PFSK-1 (cell line): ENCODE results near the gene SETX.

ENCODE experiments used
- FOXP2 ChIP-seq: optimal IDR thresholded peaks from 2 replicates; pipeline ENCODE3; 2011; ENCODE audit warnings: borderline replicate concordance, control low read depth, inconsistent platforms; ENCODE audit not compliant: insufficient read depth; ENCODE audit errors: extremely low read length, extremely low read depth
- POLR2AphosphoS5 ChIP-seq: IDR thresholded peaks from 2 replicates; pipeline ENCODE4 v1.6.1; 2012; ENCODE audit warnings: low read depth, mild to moderate bottlenecking, control low read depth, low read length, moderate library complexity
- SIN3A ChIP-seq: IDR thresholded peaks from 2 replicates; pipeline ENCODE4 v1.6.1; 2012; ENCODE audit warnings: mild to moderate bottlenecking, low read length, moderate library complexity, borderline replicate concordance; ENCODE audit not compliant: insufficient read depth
- TAF1 ChIP-seq: IDR thresholded peaks from 2 replicates; pipeline ENCODE4 v1.6.1; 2012; ENCODE audit warnings: low read length, control low read depth, borderline replicate concordance; ENCODE audit not compliant: insufficient read depth
- TF ChIP-seq, protein P1 (sequence below), 2 experiments: IDR thresholded peaks; 2 replicates each; pipeline versions ENCODE4 v1.6.1 to v1.8.0; 2011 to 2012; ENCODE audit warnings: low read depth in 2 of 2, low read length in 2 of 2, control low read depth in 1 of 2, inconsistent platforms in 1 of 2, mild to moderate bottlenecking in 1 of 2, moderate library complexity in 1 of 2; ENCODE audit not compliant: insufficient read depth in 1 of 2

SETX gene

DNA sequence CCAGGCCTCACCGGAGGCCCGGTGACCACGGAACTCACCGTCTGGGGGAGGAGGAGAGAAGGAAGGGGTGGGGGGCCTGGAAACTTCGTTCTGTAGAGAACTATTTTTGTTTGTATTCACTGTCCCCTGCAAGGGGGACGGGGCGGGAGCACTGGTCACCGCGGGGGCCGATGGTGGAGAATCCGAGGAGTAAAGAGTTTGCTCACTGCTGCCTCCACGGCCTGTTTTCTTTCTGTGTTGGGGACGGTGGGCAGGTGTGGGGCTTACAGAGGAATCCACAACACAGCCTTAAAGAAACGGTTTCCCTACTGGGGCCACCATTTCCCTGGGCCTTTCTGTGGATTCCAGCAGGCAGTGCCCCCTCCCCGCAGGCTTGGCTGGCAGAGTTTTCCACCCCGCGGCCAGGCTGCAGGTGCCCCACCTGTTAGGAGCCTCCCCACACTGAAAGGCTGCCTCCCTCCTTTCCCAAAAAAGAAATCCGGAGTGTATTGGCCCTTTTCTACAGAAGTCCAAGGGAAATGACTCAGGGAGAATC, 112.1 kb downstream of the SETX start:
- TF ChIP-seq TAF1 (no peak), FOXP2 (no peak), POLR2AphosphoS5 (no peak)
- TF ChIP-seq, protein P1, sequence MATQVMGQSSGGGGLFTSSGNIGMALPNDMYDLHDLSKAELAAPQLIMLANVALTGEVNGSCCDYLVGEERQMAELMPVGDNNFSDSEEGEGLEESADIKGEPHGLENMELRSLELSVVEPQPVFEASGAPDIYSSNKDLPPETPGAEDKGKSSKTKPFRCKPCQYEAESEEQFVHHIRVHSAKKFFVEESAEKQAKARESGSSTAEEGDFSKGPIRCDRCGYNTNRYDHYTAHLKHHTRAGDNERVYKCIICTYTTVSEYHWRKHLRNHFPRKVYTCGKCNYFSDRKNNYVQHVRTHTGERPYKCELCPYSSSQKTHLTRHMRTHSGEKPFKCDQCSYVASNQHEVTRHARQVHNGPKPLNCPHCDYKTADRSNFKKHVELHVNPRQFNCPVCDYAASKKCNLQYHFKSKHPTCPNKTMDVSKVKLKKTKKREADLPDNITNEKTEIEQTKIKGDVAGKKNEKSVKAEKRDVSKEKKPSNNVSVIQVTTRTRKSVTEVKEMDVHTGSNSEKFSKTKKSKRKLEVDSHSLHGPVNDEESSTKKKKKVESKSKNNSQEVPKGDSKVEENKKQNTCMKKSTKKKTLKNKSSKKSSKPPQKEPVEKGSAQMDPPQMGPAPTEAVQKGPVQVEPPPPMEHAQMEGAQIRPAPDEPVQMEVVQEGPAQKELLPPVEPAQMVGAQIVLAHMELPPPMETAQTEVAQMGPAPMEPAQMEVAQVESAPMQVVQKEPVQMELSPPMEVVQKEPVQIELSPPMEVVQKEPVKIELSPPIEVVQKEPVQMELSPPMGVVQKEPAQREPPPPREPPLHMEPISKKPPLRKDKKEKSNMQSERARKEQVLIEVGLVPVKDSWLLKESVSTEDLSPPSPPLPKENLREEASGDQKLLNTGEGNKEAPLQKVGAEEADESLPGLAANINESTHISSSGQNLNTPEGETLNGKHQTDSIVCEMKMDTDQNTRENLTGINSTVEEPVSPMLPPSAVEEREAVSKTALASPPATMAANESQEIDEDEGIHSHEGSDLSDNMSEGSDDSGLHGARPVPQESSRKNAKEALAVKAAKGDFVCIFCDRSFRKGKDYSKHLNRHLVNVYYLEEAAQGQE (IDR thresholded peaks at IDR 0.05; ENCODE audit: insufficient read depth in 1 of 2, low read depth in 2 of 2, low read length in 2 of 2): no peak

DNA sequence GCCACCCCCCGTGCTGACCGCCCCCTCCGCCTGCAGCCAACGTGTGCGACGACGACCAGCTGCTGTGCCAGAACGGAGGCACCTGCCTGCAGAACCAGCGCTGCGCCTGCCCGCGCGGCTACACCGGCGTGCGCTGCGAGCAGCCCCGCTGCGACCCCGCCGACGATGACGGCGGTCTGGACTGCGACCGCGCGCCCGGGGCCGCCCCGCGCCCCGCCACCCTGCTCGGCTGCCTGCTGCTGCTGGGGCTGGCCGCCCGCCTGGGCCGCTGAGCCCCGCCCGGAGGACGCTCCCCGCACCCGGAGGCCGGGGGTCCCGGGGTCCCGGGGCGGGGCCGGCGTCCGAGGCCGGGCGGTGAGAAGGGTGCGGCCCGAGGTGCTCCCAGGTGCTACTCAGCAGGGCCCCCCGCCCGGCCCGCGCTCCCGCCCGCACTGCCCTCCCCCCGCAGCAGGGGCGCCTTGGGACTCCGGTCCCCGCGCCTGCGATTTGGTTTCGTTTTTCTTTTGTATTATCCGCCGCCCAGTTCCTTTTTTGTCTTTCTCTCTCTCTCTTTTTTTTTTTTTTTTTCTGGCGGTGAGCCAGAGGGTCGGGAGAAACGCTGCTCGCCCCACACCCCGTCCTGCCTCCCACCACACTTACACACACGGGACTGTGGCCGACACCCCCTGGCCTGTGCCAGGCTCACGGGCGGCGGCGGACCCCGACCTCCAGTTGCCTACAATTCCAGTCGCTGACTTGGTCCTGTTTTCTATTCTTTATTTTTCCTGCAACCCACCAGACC, 112.8 kb downstream of the SETX start:
- TF ChIP-seq FOXP2 (no peak), POLR2AphosphoS5 (no peak), SIN3A (no peak), TAF1 (no peak)
- TF ChIP-seq, protein P1 (IDR thresholded peaks at IDR 0.05; ENCODE audit: insufficient read depth in 1 of 2, low read depth in 2 of 2, low read length in 2 of 2): no peak

DNA sequence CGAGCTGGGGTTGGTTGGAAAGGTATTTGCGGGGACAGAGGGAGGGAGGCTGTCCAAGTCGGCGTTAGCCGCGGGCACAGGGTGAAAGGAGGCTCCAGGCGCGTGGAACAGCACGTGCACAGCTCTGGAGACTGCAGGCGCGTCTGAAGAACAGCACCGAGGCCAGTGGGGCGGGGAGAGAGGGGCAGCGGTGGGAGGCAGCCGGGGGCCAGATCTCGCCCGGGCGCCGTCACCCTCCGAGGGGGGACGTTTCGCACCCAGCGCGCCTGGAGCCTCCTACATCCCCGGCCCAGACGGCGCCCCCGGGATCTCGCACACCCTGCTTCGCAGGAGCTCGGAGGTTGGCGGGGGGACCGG, 113.3 kb downstream of the SETX start:
- TF ChIP-seq, protein P1 (IDR thresholded peaks at IDR 0.05; ENCODE audit: insufficient read depth in 1 of 2, low read depth in 2 of 2, low read length in 2 of 2): no peak
- TF ChIP-seq SIN3A (no peak), TAF1 (no peak), POLR2AphosphoS5 (no peak), FOXP2 (no peak)

DNA sequence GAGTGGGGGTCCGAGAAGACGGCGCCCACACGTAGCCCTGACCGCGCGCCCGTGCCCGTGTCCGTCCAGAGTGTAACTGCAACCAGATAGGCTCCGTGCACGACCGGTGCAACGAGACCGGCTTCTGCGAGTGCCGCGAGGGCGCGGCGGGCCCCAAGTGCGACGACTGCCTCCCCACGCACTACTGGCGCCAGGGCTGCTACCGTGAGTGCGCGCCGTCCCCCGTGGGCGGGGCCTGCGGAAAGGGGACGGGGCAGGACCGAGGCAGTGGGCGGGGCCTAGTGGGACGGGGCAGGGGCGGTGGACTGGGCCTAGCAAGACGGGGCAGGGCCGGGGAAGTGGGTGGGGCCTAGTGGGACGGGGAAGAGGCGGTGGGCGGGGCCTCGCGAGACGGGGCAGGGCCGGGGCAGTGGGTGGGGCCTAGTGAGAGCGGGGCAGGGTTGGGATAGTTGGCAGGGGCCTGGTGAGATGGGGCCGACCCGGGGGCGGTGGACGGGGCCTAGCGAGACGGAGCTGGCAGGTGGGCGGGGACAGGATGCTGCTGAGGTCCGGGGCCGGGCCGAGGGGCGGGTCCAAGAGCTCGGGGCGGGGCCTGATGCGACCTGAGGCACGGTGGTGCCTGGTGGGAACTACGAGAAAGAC, 113.8 kb downstream of the SETX start:
- TF ChIP-seq POLR2AphosphoS5 (0 out of 2 replicates have a peak, but pooled peaks have one; percentile 29), SIN3A (no peak)

DNA sequence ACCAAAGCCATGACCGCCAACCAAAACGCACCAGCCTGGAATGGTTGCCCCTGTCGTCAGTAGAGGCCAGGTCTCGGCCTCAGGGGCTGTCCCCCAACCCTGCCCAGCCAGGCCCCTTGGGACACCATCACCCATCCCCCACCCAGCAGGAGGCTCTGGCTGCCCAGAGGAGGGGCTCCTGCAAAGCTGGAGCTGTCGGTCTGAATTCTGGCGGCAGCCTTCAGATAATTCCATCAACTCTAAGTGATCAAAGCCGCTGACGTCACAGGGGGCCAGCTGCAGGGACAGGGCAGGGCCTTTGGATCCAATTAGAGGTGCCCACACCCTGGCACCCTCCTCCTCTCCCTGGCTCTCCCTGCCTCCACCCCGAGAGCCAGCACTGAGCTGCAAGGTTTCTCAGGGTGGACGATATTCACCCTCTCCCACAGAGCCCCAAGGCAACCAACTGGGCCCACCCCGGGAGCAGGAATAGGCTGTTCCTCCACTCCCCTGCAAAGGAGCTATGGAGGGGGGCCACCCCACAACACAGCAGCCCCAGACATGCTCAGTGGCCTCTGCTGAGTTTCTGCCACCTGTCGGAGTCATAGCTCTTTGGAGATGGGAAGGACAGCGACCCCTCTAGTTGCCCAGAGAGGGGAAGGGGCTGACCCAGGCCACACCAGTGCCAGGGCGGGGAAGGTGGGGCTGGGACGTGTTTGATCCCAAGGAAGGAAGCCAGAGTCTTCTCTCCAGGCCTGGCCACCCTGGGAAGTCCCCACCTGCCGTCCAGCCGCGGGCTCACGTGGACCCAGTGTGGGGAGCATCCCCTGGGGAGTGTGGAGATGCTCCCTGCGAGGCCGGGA, 114.6 kb downstream of the SETX start:
- TF ChIP-seq POLR2AphosphoS5: no peak
- TF ChIP-seq TAF1: no peak
- no peak for TF ChIP-seq SIN3A
- TF ChIP-seq, protein P1 (IDR thresholded peaks at IDR 0.05; ENCODE audit: insufficient read depth in 1 of 2, low read depth in 2 of 2, low read length in 2 of 2): no peak
- TF ChIP-seq FOXP2: no peak
